Panc1 (cell line): ENCODE measurements around the gene INVS. TPM values are rescaled to one million over a fixed set of nuclear protein-coding genes. Genes with fewer than 3 reads are reported as not detected.

ENCODE experiments used
- ATAC-seq: fragments of 200-7000 bp; cut with Tn5 transposase; 2 replicates; pipeline ENCODE4 v1.9.1; 2020; ENCODE audit warnings: mild to moderate bottlenecking, moderate library complexity
- BruUV-seq: library from RNA; stranded (reverse); fragments of 400-500 nt; replicated peaks from 2 replicates; lab custom pipeline; 2021; lab: Mats Ljungman, UMichigan
- CTCF ChIA-PET: fragments of 300-600 bp; sonication (Branson Sonifier 250); formaldehyde crosslinking; loops from one replicate; lab custom pipeline; 2022; ENCODE audit warnings: antibody characterized with exemption; lab: Charles Lee
- POLR2A ChIA-PET: fragments of 300-600 bp; sonication (Branson Sonifier 250); formaldehyde crosslinking; loops from one replicate; lab custom pipeline; 2022; ENCODE audit warnings: antibody characterized with exemption; lab: Charles Lee
- DNase-seq: peaks from one replicate; pipeline ENCODE4 v3.0.0-alpha.2; 2010; ENCODE audit warnings: low read depth, low spot score
- H3K27ac ChIP-seq: 2 replicates; pipeline ENCODE4 v1.5.1; 2011; ENCODE audit warnings: mild to moderate bottlenecking, low read length, inconsistent platforms
- H3K27me3 ChIP-seq: fragments of 200-500 bp; sonication (Bioruptor generic); 2 replicates; pipeline ENCODE4 v1.6.0; 2014; ENCODE audit warnings: low read length, inconsistent platforms; ENCODE audit not compliant: control insufficient read depth, insufficient read depth
- H3K36me3 ChIP-seq: fragments of 200-500 bp; sonication (Bioruptor generic); 2 replicates; pipeline ENCODE4 v1.5.1; 2014; ENCODE audit warnings: inconsistent platforms, mild to moderate bottlenecking, low read length, moderate library complexity; ENCODE audit not compliant: control insufficient read depth, insufficient read depth
- H3K4me1 ChIP-seq: 2 replicates; pipeline ENCODE4 v1.5.1; 2011; ENCODE audit warnings: inconsistent platforms, mild to moderate bottlenecking, low read length, moderate library complexity; ENCODE audit not compliant: control insufficient read depth, insufficient read depth
- H3K4me3 ChIP-seq, 2 experiments: 2 replicates each; pipeline ENCODE4 v1.5.1; 2011 to 2012; ENCODE audit warnings: low read depth in 2 of 2, low read length in 2 of 2, mild to moderate bottlenecking in 2 of 2, inconsistent platforms in 1 of 2, moderate library complexity in 1 of 2
- H3K9me3 ChIP-seq: fragments of 200-500 bp; sonication (Bioruptor generic); 2 replicates; pipeline ENCODE4 v1.5.1; 2014; ENCODE audit warnings: low read depth, mild to moderate bottlenecking, inconsistent platforms, low read length, moderate library complexity; ENCODE audit not compliant: control insufficient read depth, insufficient read depth
- POLR2AphosphoS5 ChIP-seq: IDR thresholded peaks from 2 replicates; pipeline ENCODE4 v1.6.1; 2012; ENCODE audit warnings: mild to moderate bottlenecking, low read depth, low read length, moderate library complexity
- SIN3A ChIP-seq: IDR thresholded peaks from 2 replicates; pipeline ENCODE4 v1.6.1; 2012; ENCODE audit warnings: low read depth, mild to moderate bottlenecking, low read length, moderate library complexity, borderline replicate concordance; ENCODE audit not compliant: insufficient read depth
- TCF7L2 ChIP-seq: IDR thresholded peaks from 2 replicates; pipeline ENCODE4 v1.6.1; 2011; ENCODE audit warnings: mild to moderate bottlenecking, low read depth, low read length, inconsistent platforms
- in situ Hi-C: cut with HindIII; loops from 2 replicates; pipeline ENCODE4 v1.10.0; 2016; ENCODE audit warnings: low sequenced_read_pairs, low pct_unique_long_range_greater_than_20kb
- intact Hi-C: fragments of 100-400 bp; cut with micrococcal nuclease; formaldehyde crosslinking; loops from one replicate; pipeline ENCODE4 v1.10.0; 2022; ENCODE audit not compliant: unreplicated experiment
- total RNA-seq: library from RNA; stranded (reverse); gene quantifications from one replicate; pipeline ENCODE4 v1.2.1, GENCODE V29; 2021; ENCODE audit not compliant: unreplicated experiment
- TF ChIP-seq, protein P1 (sequence below): fragments of 450-650 bp; IDR thresholded peaks from 2 replicates; pipeline ENCODE4 v1.5.1; 2017; ENCODE audit warnings: mild to moderate bottlenecking
- TF ChIP-seq, protein P2 (sequence below), 2 experiments: IDR thresholded peaks; 2 replicates each; pipeline ENCODE4 v1.6.1; 2011 to 2012; ENCODE audit warnings: low read depth in 2 of 2, control low read depth in 1 of 2, low read length in 1 of 2, mild to moderate bottlenecking in 1 of 2, moderate library complexity in 1 of 2; ENCODE audit not compliant: insufficient read depth in 1 of 2

Gene INVS
- total RNA-seq, 1 experiment from 2014 or later, result 8.2 TPM

DNA sequence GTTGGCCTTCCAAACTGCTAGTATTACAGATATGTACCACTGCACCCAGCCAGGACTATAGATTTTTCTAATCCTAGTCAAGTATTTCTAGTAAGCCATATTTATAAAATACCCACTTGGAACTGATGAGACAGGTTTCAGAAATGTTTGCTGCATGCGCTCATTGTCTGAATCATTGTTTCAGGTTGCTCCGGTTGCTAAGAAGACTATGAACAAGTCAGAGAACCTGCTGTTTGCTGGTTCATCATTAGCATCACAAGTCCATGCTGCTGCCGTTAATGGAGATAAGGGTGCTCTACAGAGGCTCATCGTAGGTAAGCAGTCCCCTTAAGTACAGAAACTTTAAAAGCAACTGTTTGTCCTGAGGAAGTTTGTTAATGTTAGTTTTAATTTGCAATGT is 5.3 kb downstream of the INVS start:
- DNase-seq (no peak), ATAC-seq (no peak)
- Histone ChIP-seq H3K4me3 (no peak overlapping the region), H3K36me3 (no peaks in the 10 kb centered on the region; the same call in none of the 2 replicates), H3K27me3 (no peaks in the 10 kb centered on the region), H3K9me3 (no peaks in the 10 kb centered on the region), H3K4me1 (no peaks in the 10 kb centered on the region), H3K27ac (no peak overlapping the region)
- BruUV-seq, result no TSS peak
- in situ Hi-C loops, result no loop called here
- intact Hi-C loops, result no loop called here
- POLR2A ChIA-PET, result no interaction called here
- CTCF ChIA-PET, result no interaction called here
- no peak for TF ChIP-seq POLR2AphosphoS5
- TF ChIP-seq, protein P1, sequence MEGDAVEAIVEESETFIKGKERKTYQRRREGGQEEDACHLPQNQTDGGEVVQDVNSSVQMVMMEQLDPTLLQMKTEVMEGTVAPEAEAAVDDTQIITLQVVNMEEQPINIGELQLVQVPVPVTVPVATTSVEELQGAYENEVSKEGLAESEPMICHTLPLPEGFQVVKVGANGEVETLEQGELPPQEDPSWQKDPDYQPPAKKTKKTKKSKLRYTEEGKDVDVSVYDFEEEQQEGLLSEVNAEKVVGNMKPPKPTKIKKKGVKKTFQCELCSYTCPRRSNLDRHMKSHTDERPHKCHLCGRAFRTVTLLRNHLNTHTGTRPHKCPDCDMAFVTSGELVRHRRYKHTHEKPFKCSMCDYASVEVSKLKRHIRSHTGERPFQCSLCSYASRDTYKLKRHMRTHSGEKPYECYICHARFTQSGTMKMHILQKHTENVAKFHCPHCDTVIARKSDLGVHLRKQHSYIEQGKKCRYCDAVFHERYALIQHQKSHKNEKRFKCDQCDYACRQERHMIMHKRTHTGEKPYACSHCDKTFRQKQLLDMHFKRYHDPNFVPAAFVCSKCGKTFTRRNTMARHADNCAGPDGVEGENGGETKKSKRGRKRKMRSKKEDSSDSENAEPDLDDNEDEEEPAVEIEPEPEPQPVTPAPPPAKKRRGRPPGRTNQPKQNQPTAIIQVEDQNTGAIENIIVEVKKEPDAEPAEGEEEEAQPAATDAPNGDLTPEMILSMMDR, result no peak
- TF ChIP-seq, protein P2, sequence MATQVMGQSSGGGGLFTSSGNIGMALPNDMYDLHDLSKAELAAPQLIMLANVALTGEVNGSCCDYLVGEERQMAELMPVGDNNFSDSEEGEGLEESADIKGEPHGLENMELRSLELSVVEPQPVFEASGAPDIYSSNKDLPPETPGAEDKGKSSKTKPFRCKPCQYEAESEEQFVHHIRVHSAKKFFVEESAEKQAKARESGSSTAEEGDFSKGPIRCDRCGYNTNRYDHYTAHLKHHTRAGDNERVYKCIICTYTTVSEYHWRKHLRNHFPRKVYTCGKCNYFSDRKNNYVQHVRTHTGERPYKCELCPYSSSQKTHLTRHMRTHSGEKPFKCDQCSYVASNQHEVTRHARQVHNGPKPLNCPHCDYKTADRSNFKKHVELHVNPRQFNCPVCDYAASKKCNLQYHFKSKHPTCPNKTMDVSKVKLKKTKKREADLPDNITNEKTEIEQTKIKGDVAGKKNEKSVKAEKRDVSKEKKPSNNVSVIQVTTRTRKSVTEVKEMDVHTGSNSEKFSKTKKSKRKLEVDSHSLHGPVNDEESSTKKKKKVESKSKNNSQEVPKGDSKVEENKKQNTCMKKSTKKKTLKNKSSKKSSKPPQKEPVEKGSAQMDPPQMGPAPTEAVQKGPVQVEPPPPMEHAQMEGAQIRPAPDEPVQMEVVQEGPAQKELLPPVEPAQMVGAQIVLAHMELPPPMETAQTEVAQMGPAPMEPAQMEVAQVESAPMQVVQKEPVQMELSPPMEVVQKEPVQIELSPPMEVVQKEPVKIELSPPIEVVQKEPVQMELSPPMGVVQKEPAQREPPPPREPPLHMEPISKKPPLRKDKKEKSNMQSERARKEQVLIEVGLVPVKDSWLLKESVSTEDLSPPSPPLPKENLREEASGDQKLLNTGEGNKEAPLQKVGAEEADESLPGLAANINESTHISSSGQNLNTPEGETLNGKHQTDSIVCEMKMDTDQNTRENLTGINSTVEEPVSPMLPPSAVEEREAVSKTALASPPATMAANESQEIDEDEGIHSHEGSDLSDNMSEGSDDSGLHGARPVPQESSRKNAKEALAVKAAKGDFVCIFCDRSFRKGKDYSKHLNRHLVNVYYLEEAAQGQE (IDR thresholded peaks at IDR 0.05; ENCODE audit: insufficient read depth in 1 of 2, low read depth in 2 of 2, low read length in 1 of 2), result no peak
- TF ChIP-seq TCF7L2, result no peak
- TF ChIP-seq SIN3A, result no peak

DNA sequence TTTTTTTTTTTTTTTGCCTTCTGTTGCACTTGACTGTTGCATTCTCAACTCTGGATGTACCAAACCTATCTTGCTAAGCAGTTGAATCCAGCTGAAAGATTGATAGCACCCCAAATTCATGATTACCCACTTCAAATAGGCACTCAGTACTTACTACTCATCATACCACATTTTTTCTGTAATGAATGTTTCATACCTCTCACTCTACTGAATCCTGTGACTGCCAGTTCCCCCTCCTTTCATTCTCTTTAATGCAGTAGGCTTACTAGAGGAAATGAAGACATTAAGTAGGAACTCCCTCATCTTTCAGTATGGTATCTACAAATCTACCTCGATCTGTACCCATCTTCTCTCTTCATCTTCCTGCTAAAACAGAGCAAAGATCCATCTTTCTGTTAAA is 6.8 kb downstream of the INVS start:
- H3K9me3 ChIP-seq, result no peaks in the 10 kb centered on the region
- no TSS peak for BruUV-seq
- POLR2A ChIA-PET, result no interaction called here
- no peak for TF ChIP-seq SIN3A
- TF ChIP-seq, protein P1, result no peak
- TF ChIP-seq POLR2AphosphoS5, result no peak
- TF ChIP-seq TCF7L2, result no peak
- TF ChIP-seq, protein P2 (IDR thresholded peaks at IDR 0.05; ENCODE audit: insufficient read depth in 1 of 2, low read depth in 2 of 2, low read length in 1 of 2), result no peak
- ATAC-seq, result no peak
- CTCF ChIA-PET, result no interaction called here
- H3K4me1 ChIP-seq, result no peaks in the 10 kb centered on the region
- H3K36me3 ChIP-seq, result no peaks in the 10 kb centered on the region; the same call in none of the 2 replicates
- H3K27ac ChIP-seq, result no peak overlapping the region
- no peak for DNase-seq
- no peak overlapping the region for H3K4me3 ChIP-seq
- no peaks in the 10 kb centered on the region for H3K27me3 ChIP-seq
- in situ Hi-C loops, result no loop called here
- intact Hi-C loops, result no loop called here
